Measurements from ENCODE around the gene SYNGR2. TPM values are rescaled to one million over a fixed set of nuclear protein-coding genes. Genes with fewer than 3 reads are reported as not detected.

SYNGR2 gene
- total RNA-seq, 1 donor from 2014 or later: 85.7 TPM

- TF ChIP-seq CTCF (IDR thresholded peaks at IDR 0.05; ENCODE audit: insufficient read depth, low read length, poor library complexity, severe bottlenecking): no peak
- H3K36me3 ChIP-seq (ENCODE audit: control insufficient read depth, insufficient read depth, low read length): no peaks in the 10 kb centered on the region
- no peaks in the 10 kb centered on the region for H3K27me3 ChIP-seq (ENCODE audit: control insufficient read depth, insufficient read depth, low read length)
- no peak overlapping the region for H3K4me3 ChIP-seq (ENCODE audit: low read depth, low read length)
- no peak for DNase-seq (ENCODE audit: low read depth)
These were observed 23.4 kb upstream of the SYNGR2 start for GRCh38 chr17:78144736-78145641.

GRCh38 chr17:78146471-78146869 is 21.9 kb upstream of the SYNGR2 start:
- no peak for TF ChIP-seq CTCF (IDR thresholded peaks at IDR 0.05; ENCODE audit: insufficient read depth, low read length, poor library complexity, severe bottlenecking)
- H3K36me3 ChIP-seq (ENCODE audit: control insufficient read depth, insufficient read depth, low read length): no peaks in the 10 kb centered on the region

DNA sequence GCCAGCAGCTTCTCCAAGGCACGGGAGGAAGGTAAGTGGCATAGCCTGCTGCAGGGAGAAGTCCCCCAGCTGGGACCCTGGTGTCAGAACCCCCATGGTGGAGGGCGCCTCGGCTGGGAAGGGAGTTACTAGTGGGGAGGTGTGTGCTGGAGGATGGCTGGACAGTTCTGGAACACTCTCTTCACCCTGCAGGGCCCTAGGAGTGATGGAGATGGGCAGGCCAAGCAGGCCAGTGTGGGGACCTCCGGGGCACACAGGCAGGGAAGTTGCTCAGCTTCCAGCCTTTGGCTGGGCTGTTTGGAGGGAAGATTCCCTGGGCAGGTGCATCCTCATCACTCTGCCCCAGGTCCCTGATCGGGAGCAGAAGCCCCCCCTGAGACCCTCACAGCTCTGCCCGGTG is 21.5 kb upstream of the SYNGR2 start:
- H3K36me3 ChIP-seq (ENCODE audit: control insufficient read depth, insufficient read depth, low read length): no peaks in the 10 kb centered on the region
- H3K27me3 ChIP-seq (ENCODE audit: control insufficient read depth, insufficient read depth, low read length): no peaks in the 10 kb centered on the region
- no peak for TF ChIP-seq CTCF (IDR thresholded peaks at IDR 0.05; ENCODE audit: insufficient read depth, low read length, poor library complexity, severe bottlenecking)
- no peak overlapping the region for H3K4me3 ChIP-seq (ENCODE audit: low read depth, low read length)
- no peak for DNase-seq (ENCODE audit: low read depth)

More at GRCh38 chr17:78146471-78146869, 21.9 kb upstream of the SYNGR2 start:
- Histone ChIP-seq H3K4me3 (ENCODE audit: low read depth, low read length) (no peak overlapping the region), H3K27me3 (ENCODE audit: control insufficient read depth, insufficient read depth, low read length) (no peaks in the 10 kb centered on the region)
- DNase-seq (ENCODE audit: low read depth): no peak

DNA sequence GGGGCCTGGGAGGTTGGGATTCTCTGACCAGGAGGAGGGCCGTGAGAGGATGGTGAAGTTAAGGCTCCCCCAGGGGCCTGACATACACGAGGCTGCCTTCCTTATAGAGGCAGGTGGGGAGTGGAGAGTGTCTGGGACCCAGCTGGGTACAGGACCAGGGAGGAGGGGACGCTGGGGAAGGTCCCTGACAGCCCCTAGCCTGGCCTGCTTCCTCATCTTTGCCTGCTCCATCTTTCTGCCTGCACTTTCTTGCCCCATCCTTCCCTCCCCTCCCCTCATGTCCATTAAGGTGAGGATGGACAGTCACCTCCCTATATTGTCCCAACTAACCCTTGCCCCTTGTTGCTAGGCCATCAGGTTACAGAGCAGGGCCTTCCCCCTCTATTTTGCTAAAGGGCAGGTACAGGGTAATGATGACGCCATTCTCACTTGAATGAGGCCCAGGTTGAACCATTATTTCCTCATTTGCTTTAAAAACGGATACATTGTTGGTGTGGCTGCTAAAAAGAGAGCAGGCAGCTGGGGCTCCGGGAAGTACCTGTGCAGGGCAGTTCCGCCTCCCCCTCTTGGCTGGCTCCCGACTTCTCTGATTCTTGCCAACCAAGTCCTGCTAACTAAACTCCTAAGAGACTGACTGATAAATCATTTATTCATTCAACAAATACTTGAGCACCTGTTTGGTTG is 20.9 kb upstream of the SYNGR2 start:
- Histone ChIP-seq H3K36me3 (ENCODE audit: control insufficient read depth, insufficient read depth, low read length) (no peaks in the 10 kb centered on the region), H3K27me3 (ENCODE audit: control insufficient read depth, insufficient read depth, low read length) (no peaks in the 10 kb centered on the region), H3K4me3 (ENCODE audit: low read depth, low read length) (no peak overlapping the region)
- DNase-seq (ENCODE audit: low read depth): no peak
- TF ChIP-seq CTCF (IDR thresholded peaks at IDR 0.05; ENCODE audit: insufficient read depth, low read length, poor library complexity, severe bottlenecking): no peak

DNA sequence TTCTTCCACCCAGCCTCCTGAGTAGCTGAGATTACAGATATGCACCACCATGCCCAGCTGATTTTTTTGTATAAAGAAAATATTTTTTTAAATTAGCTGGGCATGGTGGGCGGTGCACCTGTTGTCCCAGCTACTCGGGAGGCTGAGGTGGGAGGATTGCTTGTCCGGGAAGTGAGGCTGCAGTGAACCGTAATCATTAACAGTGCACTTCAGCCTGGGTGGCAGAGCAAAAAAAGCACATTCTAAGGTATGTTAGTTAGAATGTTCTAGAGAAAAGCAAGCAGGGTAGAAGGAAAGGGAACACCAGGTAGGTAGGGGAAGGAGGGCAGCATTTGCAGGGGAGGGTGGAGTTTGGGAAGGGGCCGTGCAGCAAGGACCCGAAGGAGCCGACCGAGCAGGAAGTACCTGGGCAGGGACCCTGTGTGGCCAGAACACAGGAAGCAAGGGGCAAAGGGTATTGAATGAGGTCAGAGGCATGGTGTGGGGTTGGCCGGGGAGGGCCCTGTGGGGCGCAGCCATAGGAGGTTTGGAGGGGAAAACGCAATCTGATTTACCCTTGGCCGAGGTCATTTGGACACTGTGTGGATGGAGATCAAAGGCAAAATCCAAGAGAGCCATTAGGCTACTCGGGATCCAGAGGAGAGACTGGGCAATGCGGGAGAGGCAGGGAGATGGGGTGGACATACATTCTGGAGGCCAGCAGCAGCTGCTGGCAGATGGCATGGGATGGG is 19.9 kb upstream of the SYNGR2 start:
- Histone ChIP-seq H3K27me3 (ENCODE audit: control insufficient read depth, insufficient read depth, low read length) (no peaks in the 10 kb centered on the region), H3K4me3 (ENCODE audit: low read depth, low read length) (no peak overlapping the region), H3K36me3 (ENCODE audit: control insufficient read depth, insufficient read depth, low read length) (no peaks in the 10 kb centered on the region)
- no peak for DNase-seq (ENCODE audit: low read depth)
- no peak for TF ChIP-seq CTCF (IDR thresholded peaks at IDR 0.05; ENCODE audit: insufficient read depth, low read length, poor library complexity, severe bottlenecking)
